Stomach (tissue), 19 donors: Measurements from ENCODE around the gene TMEM143. TPM values are rescaled to one million over a fixed set of nuclear protein-coding genes. Genes with fewer than 3 reads are reported as not detected.

Experiments used
- DNase-seq, 2 donors: peaks; one replicate each; pipeline versions ENCODE4 v3.0.0 to v3.0.0-alpha.2; 2013 to 2019
- H3K27ac ChIP-seq, 5 donors: fragments of 200-600 bp in 4 of 5; sonication (generic) in 4 of 5; one replicate each; pipeline ENCODE4 v1.5.1; 2013 to 2019; ENCODE audit warnings: mild to moderate bottlenecking in 1 of 5, moderate library complexity in 1 of 5
- H3K27me3 ChIP-seq, 3 donors: fragments of 200-600 bp; sonication (generic); one replicate each; pipeline ENCODE4 v1.5.1; 2017 to 2019; ENCODE audit warnings: mixed run types in 1 of 3
- H3K36me3 ChIP-seq, 4 donors: fragments of 200-600 bp; sonication (generic); 1 replicate in 3 of 4; 2 replicates in 1 of 4; pipeline ENCODE4 v1.5.1; 2016 to 2019
- H3K4me1 ChIP-seq, 4 donors: fragments of 200-600 bp; sonication (generic); one replicate each; pipeline ENCODE4 v1.5.1; 2016 to 2019
- H3K4me3 ChIP-seq, 4 donors: fragments of 200-600 bp; sonication (generic) in 3 of 4; one replicate each; pipeline ENCODE4 v1.5.1; 2016 to 2019; ENCODE audit warnings: mild to moderate bottlenecking in 1 of 4
- H3K9me3 ChIP-seq, 4 donors: fragments of 200-600 bp; sonication (generic); one replicate each; pipeline ENCODE4 v1.5.1; 2016 to 2019
- CTCF ChIP-seq, 7 experiments: fragments of 450-650 bp in 4 of 7; fragments of 200-600 bp in 3 of 7; sonication (generic) in 3 of 7; IDR thresholded peaks; one replicate each; pipeline ENCODE4 v1.5.1; 2016 to 2019; ENCODE audit warnings: antibody characterized with exemption in 7 of 7, control low read depth in 2 of 7, mild to moderate bottlenecking in 1 of 7
- EP300 ChIP-seq: sonication (generic); formaldehyde crosslinking; IDR thresholded peaks from one replicate; pipeline ENCODE4 v1.6.1; 2017; ENCODE audit warnings: antibody characterized with exemption
- POLR2A ChIP-seq, 4 donors: fragments of 450-650 bp; IDR thresholded peaks; one replicate each; pipeline ENCODE4 v1.6.1; 2016; ENCODE audit warnings: antibody characterized with exemption in 4 of 4, control low read depth in 2 of 4, mild to moderate bottlenecking in 1 of 4, moderate library complexity in 1 of 4
- POLR2AphosphoS5 ChIP-seq, 3 donors: sonication (generic); formaldehyde crosslinking; IDR thresholded peaks; one replicate each; pipeline ENCODE4 v1.6.1; 2016; ENCODE audit warnings: antibody characterized with exemption in 3 of 3
- WGBS, 5 donors: extraction: QIAGEN DNeasy Blood & Tissue Kit in 3 of 5; methylation state at CpG; one replicate each; pipeline versions ENCODE4 v1.1.5 to v1.1.7; 2013 to 2018; 5-methylcytosine and 5-hydroxymethylcytosine counted together
- intact Hi-C: fragments of 100-400 bp; cut with DNase I; formaldehyde crosslinking; loops from one replicate; pipeline ENCODE4 v1.15.1; 2023; ENCODE audit warnings: low total_unique reads
- long read RNA-seq, 10 donors: transcript quantifications; one replicate each; lab custom pipeline, GENCODE V29; 2026
- polyA plus RNA-seq, 3 donors: library from polyadenylated mRNA; stranded (reverse); fragments of 200-250 nt; gene quantifications; one replicate each; pipeline ENCODE4 v1.2.3, GENCODE V29; 2013
- total RNA-seq, 5 donors: library from RNA; depleted of rRNA; stranded (reverse); fragments of >200 nt; gene quantifications; one replicate each; pipeline versions ENCODE4 v1.1.0 to v1.2.3, GENCODE V29; 2014 to 2016
- donor health status: healthy with polysubstance abuse.
- donor health status: Bipolar disorder and iron deficiency.
- donor health status: healthy.

The TMEM143 gene
- total RNA-seq (10 to 100 TPM in 4 of 5 donors, 1 to 10 TPM in 1; 9.4 to 33.3 (median 12.3) TPM), polyA plus RNA-seq (1 to 10 TPM; 4.2 to 8.6 (median 7.8) TPM)
- long read RNA-seq, donor 1, partial matches to known transcripts = 0 of 2 reads
- long read RNA-seq, donor 1, other reads (novel, unspliced or antisense) = 0 of 2 reads
- long read RNA-seq, donor 2 = 0 reads
- long read RNA-seq, donor 3, partial matches to known transcripts = 0 of 1 reads
- long read RNA-seq, donor 3, other reads (novel, unspliced or antisense) = 0 of 1 reads
- long read RNA-seq, donor 4 = 0 reads
- long read RNA-seq, donor 5, partial matches to known transcripts = 0 of 2 reads
- long read RNA-seq, donor 5, other reads (novel, unspliced or antisense) = 0 of 2 reads
- long read RNA-seq, donor 6, partial matches to known transcripts = 74 of 111 reads
- long read RNA-seq, donor 6, other reads (novel, unspliced or antisense) = 31 of 111 reads
- long read RNA-seq, donor 7, partial matches to known transcripts = 0 of 2 reads
- long read RNA-seq, donor 7, other reads (novel, unspliced or antisense) = 0 of 2 reads
- long read RNA-seq, donor 8, partial matches to known transcripts = 0 of 2 reads
- long read RNA-seq, donor 8, other reads (novel, unspliced or antisense) = 0 of 2 reads
- long read RNA-seq, donor 9 = 0 reads
- long read RNA-seq, donor 10, partial matches to known transcripts = 0 of 1 reads
- long read RNA-seq, donor 10, other reads (novel, unspliced or antisense) = 0 of 1 reads

GRCh38 chr19:48363810-48364597 lies at the start of gene TMEM143, which contains the start of gene SYNGR4:
TMEM143 (minus strand) TSS chr19:48363940; CDS start chr19:48363920, 20 bp downstream.
SYNGR4 (plus strand) TSS chr19:48364367; CDS start chr19:48365843, 1,476 bp downstream.
- Histone ChIP-seq H3K4me1 (peaks cover 5 to 20% (median 16%) of the 10 kb centered on the region in 4 donors), H3K36me3 (peaks cover 0 to 9% (median 5%) of the 10 kb centered on the region in 4 donors), H3K9me3 (no peaks in the 10 kb centered on the region), H3K4me3 (peak within 1 kb of the TSS; percentile 57 to 64 (median 61)), H3K27me3 (no peaks in the 10 kb centered on the region), H3K27ac (peak within 1 kb of the TSS; percentile 90 to 96 (median 93))
- DNase-seq = peak; percentile 98 to 100
- TF ChIP-seq POLR2AphosphoS5 (IDR thresholded peaks at IDR 0.05) (peak; percentile 69 to 96 (median 89)), CTCF (IDR thresholded peaks at IDR 0.05) (no peak), POLR2A (IDR thresholded peaks at IDR 0.05) (no peak)
- intact Hi-C loops = no loop called here
- 0 to 1% (median 1%) methylated on average over 52 to 59 of the region's 59 CpGs for WGBS, 5 donors

- DNase-seq = no peak
- Histone ChIP-seq H3K27me3 (peaks cover 0 to 22% (median 0%) of the 10 kb centered on the region in 3 donors), H3K4me3 (no peak overlapping the region), H3K4me1 (no peaks in the 10 kb centered on the region), H3K9me3 (peaks cover 0 to 5% (median 0%) of the 10 kb centered on the region in 4 donors), H3K27ac (no peak overlapping the region), H3K36me3 (no peaks in the 10 kb centered on the region)
- no peak for TF ChIP-seq CTCF (IDR thresholded peaks at IDR 0.05)
- TF ChIP-seq POLR2A (IDR thresholded peaks at IDR 0.05) = no peak
- TF ChIP-seq EP300 = no peak
- no peak for TF ChIP-seq POLR2AphosphoS5 (IDR thresholded peaks at IDR 0.05)
- intact Hi-C loops = no loop called here
- WGBS, 5 donors = 68 to 75% (median 73%) methylated on average over 13 of the region's 13 CpGs
These were observed 42.1 kb upstream of the TMEM143 start for GRCh38 chr19:48405850-48406249.

GRCh38 chr19:48405010-48405659 lies 41.4 kb upstream of the TMEM143 start:
- H3K36me3 ChIP-seq = no peaks in the 10 kb centered on the region
- DNase-seq = no peak
- TF ChIP-seq CTCF (IDR thresholded peaks at IDR 0.05) = no peak
- no peak for TF ChIP-seq POLR2A (IDR thresholded peaks at IDR 0.05)
- TF ChIP-seq POLR2AphosphoS5 (IDR thresholded peaks at IDR 0.05) = no peak
- no peak for TF ChIP-seq EP300
- peaks cover 0 to 6% (median 0%) of the 10 kb centered on the region in 4 donors for H3K4me1 ChIP-seq
- H3K27ac ChIP-seq = no peak overlapping the region
- peaks cover 0 to 22% (median 0%) of the 10 kb centered on the region in 3 donors for H3K27me3 ChIP-seq
- intact Hi-C loops = no loop called here
- no peak overlapping the region for H3K4me3 ChIP-seq
- peaks cover 0 to 5% (median 0%) of the 10 kb centered on the region in 4 donors for H3K9me3 ChIP-seq
- 87 to 92% (median 90%) methylated on average over 13 to 27 of the region's 27 CpGs for WGBS, 5 donors
